BLaER1 (cell line): ENCODE results near the gene SCUBE1.
A peak's percentile ranks its signal among the peaks of the same experiment; 100 is the strongest.

Experiments used
- H3K27ac ChIP-seq: shearing (Covaris generic); formaldehyde crosslinking; 2 replicates; pipeline ENCODE4 v1.8.1; 2022
- H3K27me3 ChIP-seq: shearing (Covaris generic); formaldehyde crosslinking; 2 replicates; pipeline ENCODE4 v1.8.1; 2022
- H3K36me3 ChIP-seq: shearing (Covaris generic); formaldehyde crosslinking; 2 replicates; pipeline ENCODE4 v1.8.1; 2022
- H3K4me1 ChIP-seq: shearing (Covaris generic); formaldehyde crosslinking; 2 replicates; pipeline ENCODE4 v1.8.1; 2022
- H3K4me2 ChIP-seq: shearing (Covaris generic); formaldehyde crosslinking; 2 replicates; pipeline ENCODE4 v1.8.1; 2022
- H3K4me3 ChIP-seq: shearing (Covaris generic); formaldehyde crosslinking; 2 replicates; pipeline ENCODE4 v1.8.1; 2022
- H3K9ac ChIP-seq: shearing (Covaris generic); formaldehyde crosslinking; 2 replicates; pipeline ENCODE4 v1.8.1; 2022
- H3K9me3 ChIP-seq: shearing (Covaris generic); formaldehyde crosslinking; 2 replicates; pipeline ENCODE4 v1.8.1; 2022
- H4K20me1 ChIP-seq: shearing (Covaris generic); formaldehyde crosslinking; 2 replicates; pipeline ENCODE4 v1.8.1; 2022
- Cebpa-rat ChIP-seq: shearing (Covaris generic); IDR thresholded peaks from 2 replicates; pipeline ENCODE4 v1.8.1; 2022

Gene SCUBE1

DNA sequence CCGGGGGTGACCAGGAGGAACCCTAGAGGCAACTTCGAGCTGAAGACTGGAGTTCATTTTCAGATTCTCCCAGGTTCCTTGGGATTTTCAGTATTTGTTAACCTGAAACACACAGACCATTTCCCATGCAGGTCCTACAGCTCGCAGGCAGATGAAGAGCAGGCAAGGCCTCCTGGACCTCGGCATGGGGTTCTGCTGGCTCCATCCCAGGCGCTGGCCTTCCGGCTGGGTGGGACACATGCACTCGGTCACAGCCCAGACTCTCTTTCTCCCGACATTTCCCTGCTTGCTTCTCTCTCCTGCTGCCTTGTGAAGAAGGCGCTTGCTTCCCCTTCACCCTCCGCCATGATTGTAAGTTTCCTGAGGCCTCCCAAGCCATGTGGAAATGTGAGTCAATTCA, 140.8 kb downstream of the SCUBE1 start:
- Histone ChIP-seq H3K36me3 (no peaks in the 10 kb centered on the region), H3K27ac (no peak overlapping the region), H3K27me3 (no peaks in the 10 kb centered on the region), H3K9me3 (no peaks in the 10 kb centered on the region), H3K4me1 (peaks cover 19% of the 10 kb centered on the region), H3K4me2 (no peak overlapping the region), H3K4me3 (no peak overlapping the region), H3K9ac (no peak overlapping the region), H4K20me1 (no peaks in the 10 kb centered on the region)
- no peak for TF ChIP-seq Cebpa-rat

DNA sequence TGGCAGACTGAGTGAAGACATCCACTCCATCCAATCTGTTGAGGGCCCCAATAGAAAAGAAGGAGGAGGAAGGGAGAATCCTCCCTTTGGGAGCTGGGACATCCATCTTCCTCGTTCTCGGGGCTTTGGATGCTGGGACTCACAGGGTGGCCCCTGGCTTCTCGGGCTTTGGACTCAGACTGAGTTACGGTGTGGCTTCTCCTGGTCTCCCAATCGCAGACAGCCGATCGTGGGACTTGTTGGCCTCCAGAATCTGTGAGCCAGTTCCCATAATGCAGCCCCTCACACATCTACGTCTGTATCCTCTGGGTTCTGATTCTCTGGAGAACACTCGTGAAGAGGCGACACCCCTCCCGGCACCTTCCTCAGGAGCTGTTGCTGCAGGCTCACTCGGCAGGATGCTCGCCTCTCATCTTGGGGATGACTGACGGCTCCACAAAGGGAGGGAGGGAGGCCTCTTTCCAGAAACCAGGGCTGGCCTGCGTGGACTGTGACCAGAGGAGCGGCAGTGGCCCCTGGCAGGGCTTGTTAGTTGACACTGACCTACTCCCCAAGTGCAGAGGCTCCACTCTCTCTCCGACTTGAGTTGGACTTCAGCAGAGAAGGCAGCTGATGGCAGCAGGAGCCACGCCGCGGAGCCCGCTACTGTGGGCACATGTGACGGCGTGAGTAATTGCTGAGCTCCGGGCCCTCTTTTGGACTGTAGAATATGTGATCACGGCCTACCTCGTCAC, 141.5 kb downstream of the SCUBE1 start:
- H3K27me3 ChIP-seq, result no peaks in the 10 kb centered on the region
- no peak overlapping the region for H3K4me2 ChIP-seq
- no peak overlapping the region for H3K27ac ChIP-seq
- no peak overlapping the region for H3K4me3 ChIP-seq
- H4K20me1 ChIP-seq, result no peaks in the 10 kb centered on the region
- H3K9me3 ChIP-seq, result no peaks in the 10 kb centered on the region
- H3K4me1 ChIP-seq, result peaks cover 19% of the 10 kb centered on the region
- no peak overlapping the region for H3K9ac ChIP-seq
- TF ChIP-seq Cebpa-rat, result no peak
- H3K36me3 ChIP-seq, result no peaks in the 10 kb centered on the region

DNA sequence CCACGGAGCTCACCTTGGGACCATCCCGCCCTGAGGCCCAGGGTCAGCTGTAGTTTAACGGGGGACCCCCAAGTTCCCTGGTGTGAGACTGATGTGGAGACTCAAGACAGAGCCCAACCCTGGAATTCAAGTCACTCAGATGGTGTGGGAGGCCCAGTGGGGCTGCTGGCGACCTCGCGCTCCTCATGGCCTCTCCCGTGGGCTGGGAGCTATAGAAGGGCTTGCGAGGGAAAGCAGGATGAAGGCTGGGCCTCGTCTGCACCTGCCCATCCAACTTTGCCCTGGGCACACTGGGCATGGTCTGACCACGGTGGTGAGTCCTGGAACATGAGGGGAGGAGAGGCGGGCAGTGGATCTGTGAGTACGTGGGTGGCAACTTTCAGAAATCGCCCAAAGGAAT, 142.6 kb downstream of the SCUBE1 start:
- no peaks in the 10 kb centered on the region for H3K27me3 ChIP-seq
- H4K20me1 ChIP-seq, result no peaks in the 10 kb centered on the region
- H3K9me3 ChIP-seq, result no peaks in the 10 kb centered on the region
- no peak overlapping the region for H3K27ac ChIP-seq
- no peaks in the 10 kb centered on the region for H3K36me3 ChIP-seq
- H3K9ac ChIP-seq, result no peak overlapping the region
- H3K4me1 ChIP-seq, result peaks cover 13% of the 10 kb centered on the region
- H3K4me3 ChIP-seq, result no peak overlapping the region
- no peak for TF ChIP-seq Cebpa-rat
- H3K4me2 ChIP-seq, result no peak overlapping the region

DNA sequence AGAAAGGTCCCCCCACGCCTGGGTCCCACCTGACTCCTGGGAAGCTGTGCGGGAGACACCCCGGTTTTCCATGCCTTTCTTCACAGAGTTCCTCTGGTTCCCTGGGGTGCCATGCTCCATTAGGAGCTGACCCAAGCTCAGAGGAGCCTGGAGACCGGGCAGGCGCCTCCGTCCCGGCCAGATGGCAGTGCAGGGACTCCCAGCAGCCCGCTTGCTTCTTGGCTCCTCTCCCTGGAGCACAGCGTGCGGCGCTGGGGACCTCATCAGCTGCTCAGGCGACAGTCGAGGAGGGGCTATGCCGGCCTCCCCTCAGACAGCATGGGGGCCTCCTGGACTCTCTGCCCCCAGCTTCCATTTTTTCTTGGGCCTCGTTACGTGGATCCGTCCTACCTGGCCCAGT, 143.1 kb downstream of the SCUBE1 start:
- no peaks in the 10 kb centered on the region for H4K20me1 ChIP-seq
- H3K9ac ChIP-seq, result no peak overlapping the region
- no peak overlapping the region for H3K4me3 ChIP-seq
- no peaks in the 10 kb centered on the region for H3K27me3 ChIP-seq
- no peak overlapping the region for H3K27ac ChIP-seq
- no peak overlapping the region for H3K4me2 ChIP-seq
- no peaks in the 10 kb centered on the region for H3K9me3 ChIP-seq
- peaks cover 13% of the 10 kb centered on the region for H3K4me1 ChIP-seq
- TF ChIP-seq Cebpa-rat, result no peak
- no peaks in the 10 kb centered on the region for H3K36me3 ChIP-seq

DNA sequence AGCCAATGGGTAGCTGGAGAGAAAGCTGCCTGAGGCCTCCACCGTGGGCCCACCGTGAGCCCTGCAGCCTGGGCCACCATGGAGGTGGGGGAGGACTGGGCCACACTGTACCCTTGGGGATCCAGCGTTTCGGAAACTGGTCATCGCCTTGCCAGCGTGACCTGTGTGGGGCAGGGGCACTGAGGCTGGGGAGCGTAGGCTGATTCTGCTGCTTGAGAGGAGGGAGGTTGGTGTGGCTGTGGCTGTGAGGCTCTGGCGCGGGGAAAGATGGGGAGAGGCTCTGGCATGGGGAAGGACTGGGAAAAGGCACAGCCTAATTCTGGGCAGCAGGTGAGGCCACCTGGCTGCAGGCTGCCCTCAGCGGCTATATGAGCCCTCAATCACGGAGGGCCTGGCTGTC, 143.6 kb downstream of the SCUBE1 start:
- Histone ChIP-seq H3K36me3 (no peaks in the 10 kb centered on the region), H3K27me3 (no peaks in the 10 kb centered on the region), H3K9me3 (no peaks in the 10 kb centered on the region), H3K4me1 (peaks cover 13% of the 10 kb centered on the region), H3K9ac (no peak overlapping the region), H3K27ac (no peak overlapping the region), H3K4me3 (no peak overlapping the region), H3K4me2 (no peak overlapping the region), H4K20me1 (no peaks in the 10 kb centered on the region)
- TF ChIP-seq Cebpa-rat, result no peak

DNA sequence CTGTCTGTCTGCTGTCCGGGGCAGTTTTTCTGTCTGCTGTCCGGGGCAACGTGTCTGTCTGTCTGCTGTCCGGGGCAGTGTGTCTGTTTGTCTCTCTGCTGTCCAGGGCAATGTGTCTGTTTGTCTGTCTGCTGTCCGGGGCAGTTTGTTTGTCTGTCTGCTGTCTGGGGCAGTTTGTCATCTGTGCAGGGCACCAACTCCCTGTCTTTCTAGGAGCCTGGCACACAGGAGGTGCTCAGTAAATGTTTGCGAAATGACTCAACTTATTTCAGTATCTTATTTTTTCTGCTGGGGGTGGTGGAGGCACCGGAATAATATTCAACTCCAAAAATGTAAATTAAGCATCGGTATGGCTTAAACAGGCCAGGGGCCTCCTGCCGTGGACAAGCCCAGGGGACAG, 144.2 kb downstream of the SCUBE1 start:
- no peak overlapping the region for H3K4me3 ChIP-seq
- no peak for TF ChIP-seq Cebpa-rat

DNA sequence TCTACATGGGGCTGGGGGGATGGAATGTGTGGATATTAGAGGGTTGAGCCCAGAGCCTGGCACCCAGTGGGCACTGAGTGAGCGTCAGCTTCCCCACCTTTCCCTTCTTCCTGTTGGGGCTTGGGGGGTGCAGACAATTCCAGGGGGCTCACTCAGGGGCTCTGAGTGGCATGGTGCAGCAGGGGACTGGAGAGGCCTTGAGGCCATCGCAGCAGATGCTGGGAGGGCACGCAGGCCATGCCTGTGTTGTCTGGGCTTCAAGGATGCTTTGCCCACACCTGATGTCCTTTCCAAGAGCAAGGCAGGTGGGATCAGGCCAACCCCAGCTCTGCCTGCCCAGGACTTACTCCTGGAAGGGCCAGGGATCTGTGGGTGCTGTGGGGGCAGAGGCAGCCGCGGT, 145.0 kb downstream of the SCUBE1 start:
- no peak for TF ChIP-seq Cebpa-rat
- H4K20me1 ChIP-seq, result no peaks in the 10 kb centered on the region
- no peak overlapping the region for H3K4me3 ChIP-seq
- no peaks in the 10 kb centered on the region for H3K9me3 ChIP-seq
- no peaks in the 10 kb centered on the region for H3K27me3 ChIP-seq
- no peaks in the 10 kb centered on the region for H3K36me3 ChIP-seq
- H3K4me1 ChIP-seq, result peaks cover 13% of the 10 kb centered on the region
- no peak overlapping the region for H3K4me2 ChIP-seq
- no peak overlapping the region for H3K27ac ChIP-seq
- no peak overlapping the region for H3K9ac ChIP-seq

More for the DNA sequence above, 144.2 kb downstream of the SCUBE1 start:
- Histone ChIP-seq H4K20me1 (no peaks in the 10 kb centered on the region), H3K27ac (no peak overlapping the region), H3K27me3 (no peaks in the 10 kb centered on the region), H3K36me3 (no peaks in the 10 kb centered on the region), H3K9me3 (no peaks in the 10 kb centered on the region), H3K9ac (no peak overlapping the region), H3K4me2 (no peak overlapping the region), H3K4me1 (peaks cover 13% of the 10 kb centered on the region)

DNA sequence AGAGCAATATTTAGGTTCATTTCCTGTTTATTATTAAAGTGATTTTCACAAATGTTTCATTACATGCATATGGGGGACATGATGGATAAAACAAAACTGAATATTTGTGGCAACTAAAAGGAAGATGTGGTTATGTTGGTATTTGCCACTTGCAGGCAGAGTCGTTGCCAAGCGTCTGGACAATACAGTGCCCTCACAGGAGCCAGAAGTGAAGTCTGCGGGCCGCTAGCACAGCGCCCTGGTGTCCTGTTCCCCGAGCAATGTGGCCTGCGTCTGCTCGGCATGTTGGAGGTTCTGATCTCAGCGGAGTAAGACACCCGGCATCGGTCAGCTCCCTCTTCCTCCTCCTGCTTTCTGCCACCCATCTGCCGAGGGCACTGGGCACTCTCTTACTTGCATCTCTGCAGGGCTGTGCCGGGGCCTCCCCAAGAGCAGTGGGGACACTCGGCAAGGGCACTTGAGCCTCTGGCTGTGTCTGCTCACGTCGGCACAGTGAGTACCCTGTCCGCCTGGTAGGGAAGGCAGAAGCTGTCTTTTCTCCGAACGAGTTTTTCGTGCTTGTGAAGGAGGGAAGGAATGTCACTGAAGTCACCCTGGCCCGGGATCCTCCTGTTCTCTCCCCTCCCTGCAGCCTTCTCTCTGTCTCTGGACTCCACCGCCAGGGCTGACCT, 145.8 kb downstream of the SCUBE1 start:
- Histone ChIP-seq H3K9me3 (no peaks in the 10 kb centered on the region), H3K9ac (no peak overlapping the region), H3K27ac (no peak overlapping the region), H4K20me1 (no peaks in the 10 kb centered on the region), H3K4me3 (no peak overlapping the region), H3K4me1 (peaks cover 13% of the 10 kb centered on the region), H3K36me3 (no peaks in the 10 kb centered on the region), H3K4me2 (0 out of 2 replicates have a peak overlapping the region, but pooled peaks have one; percentile 2), H3K27me3 (no peaks in the 10 kb centered on the region)
- TF ChIP-seq Cebpa-rat, result no peak

DNA sequence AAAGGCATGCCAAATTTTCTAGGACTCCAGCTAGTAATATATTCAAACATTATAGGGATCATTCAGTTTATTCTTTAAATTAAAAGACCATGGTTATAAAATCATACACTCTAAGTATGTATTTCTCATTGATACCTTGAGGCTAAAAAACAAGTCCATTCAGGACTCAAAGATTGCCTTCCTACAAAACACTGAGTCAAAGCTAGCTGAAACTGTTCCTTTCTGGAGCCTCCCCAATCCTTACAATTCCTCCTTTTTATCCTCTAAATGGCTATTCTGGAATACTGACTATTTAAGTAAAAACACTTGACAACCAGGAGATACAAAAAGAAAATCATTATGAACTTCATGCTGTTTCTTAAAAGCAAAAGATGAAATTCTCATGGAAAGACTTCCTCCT, 151.3 kb downstream of the SCUBE1 start:
- Histone ChIP-seq H3K9ac (no peak overlapping the region), H3K27me3 (no peaks in the 10 kb centered on the region), H3K27ac (no peak overlapping the region), H3K4me1 (peaks cover 11% of the 10 kb centered on the region), H4K20me1 (no peaks in the 10 kb centered on the region), H3K4me2 (no peak overlapping the region), H3K36me3 (no peaks in the 10 kb centered on the region), H3K9me3 (peaks cover 11% of the 10 kb centered on the region), H3K4me3 (no peak overlapping the region)
- TF ChIP-seq Cebpa-rat, result no peak

DNA sequence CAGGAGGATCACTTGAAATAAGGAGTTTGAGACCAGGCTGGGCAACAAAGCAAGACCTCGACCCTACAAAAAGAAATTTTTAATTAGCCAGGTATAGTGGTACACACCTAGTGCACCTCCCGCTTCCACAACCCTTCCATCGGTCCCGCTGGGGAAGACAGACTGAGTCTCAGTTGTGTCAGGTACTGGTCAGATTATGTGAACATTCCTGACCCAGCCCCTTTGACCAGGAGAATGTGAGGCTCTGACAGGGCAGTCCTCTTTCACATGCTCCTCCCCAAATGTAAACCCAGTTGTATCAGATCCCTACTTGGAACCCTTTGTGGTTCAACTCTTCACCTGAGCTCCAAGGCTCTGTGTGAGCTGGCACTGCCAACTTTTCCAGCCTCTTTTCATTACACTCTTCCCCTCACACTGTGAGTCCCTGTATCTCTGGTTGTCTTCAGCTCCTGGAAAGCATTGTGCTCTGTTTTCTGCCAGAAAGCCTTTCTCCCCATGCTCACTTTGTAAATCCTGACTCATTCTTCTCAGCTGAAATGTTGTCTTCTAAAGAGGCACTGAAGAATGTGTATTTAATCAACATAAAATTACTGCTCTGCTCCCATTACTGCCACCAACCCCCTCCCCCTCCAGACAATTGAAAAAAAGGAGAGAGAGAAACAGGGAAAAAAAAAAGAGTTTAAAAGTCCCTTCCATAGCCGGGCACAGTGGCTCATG, 154.2 kb downstream of the SCUBE1 start:
- H3K4me2 ChIP-seq, result no peak overlapping the region
- H3K27me3 ChIP-seq, result no peaks in the 10 kb centered on the region
- H3K27ac ChIP-seq, result no peak overlapping the region
- H4K20me1 ChIP-seq, result peaks cover 20% of the 10 kb centered on the region
- TF ChIP-seq Cebpa-rat, result no peak
- H3K9ac ChIP-seq, result no peak overlapping the region
- H3K9me3 ChIP-seq, result peaks cover 11% of the 10 kb centered on the region
- H3K4me1 ChIP-seq, result peaks cover 30% of the 10 kb centered on the region
- no peak overlapping the region for H3K4me3 ChIP-seq
- peaks cover 6% of the 10 kb centered on the region; the same call in 1 of the 2 replicates for H3K36me3 ChIP-seq
